Large intestine (tissue), 3 donors: ENCODE data around the gene NGDN. TPM values are rescaled to one million over a fixed set of nuclear protein-coding genes. Genes with fewer than 3 reads are reported as not detected.

Experiments
- DNase-seq, 2 donors: peaks; one replicate each; pipeline versions ENCODE4 v3.0.0 to v3.0.0-alpha.2; 2013
- H3K27ac ChIP-seq: one replicate; pipeline ENCODE4 v1.5.1; 2013; ENCODE audit warnings: low read length
- H3K27me3 ChIP-seq: 2 replicates; pipeline ENCODE4 v1.6.1; 2013; ENCODE audit warnings: low read length; ENCODE audit not compliant: control insufficient read depth, insufficient read depth
- H3K36me3 ChIP-seq: 2 replicates; pipeline ENCODE4 v1.6.1; 2013; ENCODE audit warnings: low read length; ENCODE audit not compliant: control insufficient read depth, insufficient read depth
- H3K4me1 ChIP-seq: one replicate; pipeline ENCODE4 v1.6.1; 2013; ENCODE audit warnings: low read length; ENCODE audit not compliant: control insufficient read depth, insufficient read depth
- H3K4me3 ChIP-seq: one replicate; pipeline ENCODE4 v1.5.1; 2013; ENCODE audit warnings: low read length
- H3K9me3 ChIP-seq: one replicate; pipeline ENCODE4 v1.6.1; 2013; ENCODE audit warnings: mild to moderate bottlenecking, low read depth, low read length, moderate library complexity; ENCODE audit not compliant: control insufficient read depth
- WGBS: methylation state at CpG from one replicate; pipeline ENCODE4 v1.1.5; 2013; ENCODE audit warnings: low lambda C conversion rate; ENCODE audit not compliant: insufficient coverage; 5-methylcytosine and 5-hydroxymethylcytosine counted together
- polyA plus RNA-seq: library from polyadenylated mRNA; unstranded; fragments of 120-200 nt; gene quantifications from one replicate; pipeline ENCODE4 v1.2.1, GENCODE V29; 2013

NGDN gene
- polyA plus RNA-seq, 1 donor: 48.3 TPM

GRCh38 chr14:23522643-23523198 lies 53.2 kb downstream of the NGDN start:
- Histone ChIP-seq H3K9me3 (no peaks in the 10 kb centered on the region), H3K27ac (no peak overlapping the region), H3K36me3 (no peaks in the 10 kb centered on the region), H3K4me3 (no peak overlapping the region), H3K4me1 (no peaks in the 10 kb centered on the region), H3K27me3 (no peaks in the 10 kb centered on the region)
- DNase-seq: no peak
- no CpG with 5 or more reads among the region's 9 CpGs for WGBS

DNA sequence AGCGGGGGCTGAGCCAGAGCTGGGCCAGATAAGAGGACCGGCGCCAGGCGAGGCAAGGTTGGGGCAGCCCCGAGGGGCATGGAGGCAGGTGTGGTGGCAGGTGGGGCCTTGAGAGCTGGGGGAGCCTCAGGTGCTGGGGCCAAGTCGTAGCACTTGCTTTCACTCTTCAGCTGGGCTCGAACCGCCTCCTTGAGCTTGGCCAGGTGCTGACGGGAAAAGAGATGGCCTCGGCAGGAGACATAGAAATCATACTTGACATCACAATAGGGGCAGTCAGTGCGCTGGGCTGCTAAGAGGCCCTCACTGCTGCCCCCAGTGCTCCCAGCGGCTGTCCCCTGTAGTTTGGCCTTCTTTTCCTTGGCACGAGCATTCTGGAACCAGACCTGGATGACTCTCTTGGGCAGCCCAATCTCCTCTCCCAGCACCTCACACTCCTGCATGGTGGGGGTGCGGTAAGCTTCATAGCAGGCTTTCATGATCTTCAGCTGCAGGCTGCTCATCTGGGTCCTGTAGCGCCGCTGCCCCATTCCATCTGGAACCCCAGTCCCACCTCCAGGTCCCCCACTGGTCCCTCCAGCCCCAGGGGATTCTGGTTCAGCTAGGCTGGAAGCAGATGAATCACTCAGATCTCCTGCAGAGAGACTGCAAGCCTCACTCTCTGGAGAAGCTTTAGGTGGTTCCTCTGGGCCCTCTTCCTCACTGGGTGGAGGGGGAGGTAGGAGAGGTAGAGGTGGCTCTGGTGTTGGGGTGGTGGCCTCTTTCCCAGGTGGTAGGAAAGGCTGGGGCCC lies 53.9 kb downstream of the NGDN start:
- Histone ChIP-seq H3K4me1 (no peaks in the 10 kb centered on the region), H3K27me3 (no peaks in the 10 kb centered on the region), H3K27ac (no peak overlapping the region), H3K36me3 (no peaks in the 10 kb centered on the region), H3K9me3 (no peaks in the 10 kb centered on the region), H3K4me3 (no peak overlapping the region)
- WGBS: no CpG with 5 or more reads among the region's 16 CpGs
- DNase-seq: no peak

DNA sequence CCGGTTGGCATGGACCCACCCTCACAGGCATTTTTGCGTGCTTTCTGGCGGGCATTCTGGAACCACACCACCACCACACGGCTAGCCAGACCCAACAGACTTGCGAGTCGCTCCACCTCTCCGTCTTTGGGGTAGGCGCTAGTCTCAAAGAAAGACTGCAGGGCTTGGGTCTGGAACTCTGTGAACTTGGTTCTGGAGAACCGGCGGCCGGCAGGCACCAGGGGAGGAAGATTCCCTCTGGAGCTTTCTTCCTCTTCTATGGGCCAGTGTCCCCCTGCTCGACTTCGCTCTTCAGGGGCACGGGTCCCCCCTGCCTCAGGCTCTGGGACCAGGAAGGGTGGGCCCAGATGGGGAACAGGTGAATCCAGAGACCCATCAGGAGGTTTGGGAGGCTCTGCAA lies 55.5 kb downstream of the NGDN start:
- no CpG with 5 or more reads among the region's 14 CpGs for WGBS

GRCh38 chr14:23525611-23526010 lies 56.1 kb downstream of the NGDN start:
- no peak for DNase-seq
- H3K27ac ChIP-seq: no peak overlapping the region
- H3K9me3 ChIP-seq: no peaks in the 10 kb centered on the region
- H3K4me1 ChIP-seq: no peaks in the 10 kb centered on the region
- no peak overlapping the region for H3K4me3 ChIP-seq
- no peaks in the 10 kb centered on the region for H3K36me3 ChIP-seq
- H3K27me3 ChIP-seq: no peaks in the 10 kb centered on the region
- no CpG with 5 or more reads among the region's 8 CpGs for WGBS

More for the DNA sequence above, 55.5 kb downstream of the NGDN start:
- no peak overlapping the region for H3K4me3 ChIP-seq
- H3K4me1 ChIP-seq: no peaks in the 10 kb centered on the region
- no peaks in the 10 kb centered on the region for H3K9me3 ChIP-seq
- no peaks in the 10 kb centered on the region for H3K27me3 ChIP-seq
- H3K36me3 ChIP-seq: no peaks in the 10 kb centered on the region
- no peak for DNase-seq
- no peak overlapping the region for H3K27ac ChIP-seq

Other genes starting within 250 kb of the NGDN start
- 0.34 TPM for gene RNF212B, start 231.8 kb upstream of the NGDN start, polyA plus RNA-seq
- gene HOMEZ, start 183.6 kb upstream of the NGDN start, polyA plus RNA-seq: 15.7 TPM
- gene PPP1R3E, start 166.8 kb upstream of the NGDN start, polyA plus RNA-seq: 27.3 TPM
- gene BCL2L2, start 162.9 kb upstream of the NGDN start, polyA plus RNA-seq: 53.8 TPM
- gene PABPN1, start 148.2 kb upstream of the NGDN start, polyA plus RNA-seq: 199 TPM
- gene SLC22A17, start 116.8 kb upstream of the NGDN start, polyA plus RNA-seq: 46.9 TPM
- gene EFS, start 104.5 kb upstream of the NGDN start, polyA plus RNA-seq: 19.0 TPM
- gene IL25, start 96.9 kb upstream of the NGDN start, polyA plus RNA-seq: not detected
- gene CMTM5, start 92.7 kb upstream of the NGDN start, polyA plus RNA-seq: 3.4 TPM
- gene MYH6, start 61.4 kb upstream of the NGDN start, polyA plus RNA-seq: 0.03 TPM
- 0.91 TPM for gene MYH7, start 34.0 kb upstream of the NGDN start, polyA plus RNA-seq
- 4.1 TPM for gene ZFHX2, start 82.1 kb downstream of the NGDN start, polyA plus RNA-seq
- gene THTPA, start 86.6 kb downstream of the NGDN start, polyA plus RNA-seq: 34.8 TPM
- gene AP1G2, start 98.1 kb downstream of the NGDN start, polyA plus RNA-seq: 166 TPM
- gene JPH4, start 109.1 kb downstream of the NGDN start, polyA plus RNA-seq: 6.6 TPM
- 0.84 TPM for gene DHRS2, start 166.7 kb downstream of the NGDN start, polyA plus RNA-seq